C4-2B (cell line): Measurements from ENCODE around the gene SERPINB12.

ENCODE experiments used
- CTCF ChIP-seq: fragments of 450-650 bp; conservative IDR thresholded peaks from 2 replicates; pipeline ENCODE4 v1.5.1; 2017; ENCODE audit warnings: mild to moderate bottlenecking
- ZFX ChIP-seq: fragments of 450-650 bp; IDR thresholded peaks from 2 replicates; pipeline ENCODE4 v1.6.1; 2017

GRCh38 chr18:63539904-63540510 is 2.2 kb upstream of the SERPINB12 start:
- TF ChIP-seq CTCF = no peak
- no peak for TF ChIP-seq ZFX
